ENCODE results near the gene RPA3.

RPA3 gene

GRCh38 chr7:7650682-7651206 lies 67.7 kb downstream of the RPA3 start:
- no peak for DNase-seq

- no peak for DNase-seq
Observed at GRCh38 chr7:7647495-7648036, 70.8 kb downstream of the RPA3 start.

DNA sequence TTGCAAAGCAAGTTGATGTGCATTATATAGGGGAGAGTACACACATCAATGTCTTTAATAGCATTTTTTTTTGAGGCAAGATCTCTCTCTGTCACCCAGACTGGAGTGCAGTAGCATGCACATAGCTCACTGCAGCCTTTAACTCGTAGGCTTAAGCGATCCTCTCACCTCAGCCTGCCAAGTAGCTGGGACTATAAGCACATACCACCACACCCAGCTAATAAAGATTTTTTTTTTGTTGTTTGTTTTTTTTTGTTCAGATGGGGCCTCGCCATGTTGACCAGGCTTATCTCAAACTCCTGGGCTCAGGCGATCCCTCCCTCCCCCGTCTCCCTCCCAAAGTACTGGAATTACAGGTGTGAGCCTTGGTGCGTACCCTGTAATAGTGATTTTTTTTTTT lies 76.3 kb downstream of the RPA3 start:
- DNase-seq = no peak

GRCh38 chr7:7641129-7641663 lies 77.2 kb downstream of the RPA3 start:
- DNase-seq = no peak

DNA sequence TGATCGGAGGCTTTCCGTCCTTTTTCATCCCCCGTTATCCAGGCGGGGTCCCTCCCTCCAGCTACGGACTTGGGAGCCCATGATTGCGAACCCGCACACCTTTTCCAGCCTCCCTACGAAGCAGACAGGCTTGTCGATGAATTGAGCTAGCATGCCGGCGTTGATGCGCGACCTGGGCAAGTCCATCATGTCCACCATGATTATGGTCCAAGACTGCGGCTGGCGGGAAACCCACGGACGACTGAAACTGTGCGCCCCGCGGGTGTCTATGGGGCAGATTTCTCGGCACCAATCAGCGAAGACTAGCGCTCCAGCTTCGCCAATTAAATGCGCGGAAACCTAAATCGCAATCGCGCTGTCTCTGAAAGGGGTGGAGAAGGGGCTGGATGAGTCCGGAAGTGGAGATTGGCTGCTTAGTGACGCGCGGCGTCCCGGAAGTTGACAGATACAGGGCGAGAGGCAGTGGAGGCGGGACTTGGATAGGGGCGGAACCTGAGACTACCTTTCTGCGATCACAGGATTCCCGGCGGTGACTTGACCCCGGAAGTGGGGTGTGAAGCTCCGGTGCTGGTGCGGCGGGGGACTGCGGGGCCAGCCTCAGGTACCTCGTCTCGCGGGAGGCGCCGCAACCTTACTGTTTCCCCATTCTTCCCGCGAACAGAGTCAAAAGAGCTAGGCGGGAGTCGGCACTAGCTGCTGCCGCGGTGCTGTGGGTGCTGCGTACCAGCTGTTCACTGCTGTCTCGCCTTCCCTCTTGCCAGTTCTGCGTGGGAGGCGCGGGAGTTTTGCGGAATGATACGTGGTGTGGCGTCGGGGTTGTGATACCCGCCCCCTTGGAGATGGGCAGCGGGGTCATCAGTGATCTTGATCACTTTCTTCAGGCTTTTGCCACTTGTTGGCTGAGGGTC lies 77.9 kb downstream of the RPA3 start, which contains the start of gene UMAD1:
UMAD1 (plus strand) TSS at position 532 of the 908 bp plus-strand sequence. CDS start 32,620 bp downstream, outside the sequence.
- DNase-seq = peak; percentile 96 to 97

DNA sequence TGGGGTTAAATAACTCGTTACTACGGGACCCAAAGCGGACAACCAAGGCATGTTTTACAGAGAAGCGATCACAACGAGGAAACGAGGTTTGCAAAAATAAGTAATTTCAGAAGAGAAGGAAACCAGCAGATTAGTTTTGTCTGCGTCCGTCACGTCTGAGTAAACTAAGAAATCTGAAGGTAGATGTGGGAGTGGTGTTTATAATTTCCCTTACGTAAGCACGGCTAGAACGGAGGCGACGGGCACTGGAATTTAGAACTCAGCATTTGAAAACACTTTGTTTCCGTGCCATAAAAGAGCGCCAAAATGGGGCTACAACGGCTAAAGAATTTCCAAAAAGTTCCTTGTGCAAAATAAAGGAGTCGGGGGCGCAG lies 78.6 kb downstream of the RPA3 start:
- DNase-seq = peak in 1 of 2 donors; percentile 60

GRCh38 chr7:7639421-7639820 lies 79.0 kb downstream of the RPA3 start:
- peak in 1 of 2 donors; percentile 26 for DNase-seq

- DNase-seq = no peak
Observed at GRCh38 chr7:7630626-7631329, 87.6 kb downstream of the RPA3 start.

- DNase-seq = no peak
Observed at GRCh38 chr7:7628476-7628875, 89.9 kb downstream of the RPA3 start.

- no peak for DNase-seq
Observed at GRCh38 chr7:7620644-7621210, 97.7 kb downstream of the RPA3 start.

DNA sequence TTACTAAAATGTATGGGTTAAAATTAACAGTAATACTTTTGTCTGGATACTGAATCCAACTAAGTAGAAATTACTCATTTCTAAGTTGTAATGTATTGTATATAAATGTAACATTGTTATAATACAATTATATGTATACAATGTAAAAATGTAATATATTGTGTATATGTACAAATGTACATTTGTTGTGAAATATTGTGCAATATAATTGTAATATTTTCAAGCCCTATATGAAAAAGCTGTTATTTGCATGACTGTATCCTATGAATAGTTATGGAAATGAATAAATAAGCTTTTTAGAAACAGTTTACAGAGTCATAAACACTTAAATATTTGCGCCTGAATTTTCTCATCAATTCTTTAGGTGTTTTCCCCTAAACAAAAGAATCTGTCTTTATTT lies 98.2 kb downstream of the RPA3 start:
- DNase-seq = no peak

GRCh38 chr7:7618410-7618809 lies 100.0 kb downstream of the RPA3 start:
- DNase-seq = no peak

GRCh38 chr7:7617550-7617949 lies 100.9 kb downstream of the RPA3 start:
- no peak for DNase-seq

DNA sequence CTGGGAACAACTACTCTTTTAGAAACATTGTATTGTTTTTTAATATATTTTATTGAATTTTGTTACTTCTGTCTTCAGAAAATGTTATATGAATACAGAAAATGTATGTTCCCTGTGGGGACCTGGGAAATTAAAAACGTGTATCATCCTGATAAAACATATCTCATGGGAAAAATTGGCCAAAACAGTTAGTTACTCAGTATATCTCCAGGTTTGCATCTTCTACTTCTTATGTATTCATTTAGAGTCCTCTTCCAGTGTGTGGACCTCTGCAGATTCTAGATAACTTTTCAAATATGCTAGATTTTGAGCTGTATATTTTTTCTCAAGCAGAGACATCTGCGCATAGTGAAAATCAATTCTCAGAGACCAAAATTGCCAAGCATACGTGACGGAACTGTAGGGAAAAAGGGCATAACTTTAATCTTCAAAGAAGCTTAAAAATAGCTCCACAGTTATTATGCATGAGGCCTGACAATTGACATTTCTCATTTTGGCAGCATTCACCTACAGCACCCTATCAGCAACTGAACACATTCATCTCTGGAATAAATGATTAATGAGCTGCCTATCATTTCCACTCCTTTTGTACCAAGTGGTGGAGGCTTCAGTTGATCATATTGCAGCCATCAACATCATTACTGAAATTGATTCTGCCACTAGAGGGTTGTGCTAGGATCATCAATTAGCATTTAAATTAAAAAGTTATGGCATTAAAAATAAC lies 104.2 kb downstream of the RPA3 start:
- no peak for DNase-seq

DNA sequence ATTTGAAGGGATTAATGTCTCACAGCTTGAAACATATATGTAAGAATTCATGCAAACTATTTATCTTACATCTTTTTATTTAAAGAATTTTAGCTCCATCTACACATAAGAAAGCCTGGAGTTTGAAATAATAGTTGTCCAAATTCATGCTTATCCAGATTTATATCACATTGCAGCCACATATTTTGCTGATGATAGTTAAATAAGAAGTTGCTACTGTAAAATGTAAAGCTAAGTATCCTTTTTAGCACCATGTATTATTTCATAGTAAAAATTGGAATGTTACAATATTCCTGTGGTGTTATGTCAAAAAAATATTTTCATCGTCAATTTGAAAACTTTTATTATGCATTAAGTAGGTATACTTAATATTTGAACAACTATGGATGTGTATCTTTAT lies 105.2 kb downstream of the RPA3 start:
- no peak for DNase-seq

GRCh38 chr7:7612519-7612918 lies 105.9 kb downstream of the RPA3 start:
- DNase-seq = no peak

DNA sequence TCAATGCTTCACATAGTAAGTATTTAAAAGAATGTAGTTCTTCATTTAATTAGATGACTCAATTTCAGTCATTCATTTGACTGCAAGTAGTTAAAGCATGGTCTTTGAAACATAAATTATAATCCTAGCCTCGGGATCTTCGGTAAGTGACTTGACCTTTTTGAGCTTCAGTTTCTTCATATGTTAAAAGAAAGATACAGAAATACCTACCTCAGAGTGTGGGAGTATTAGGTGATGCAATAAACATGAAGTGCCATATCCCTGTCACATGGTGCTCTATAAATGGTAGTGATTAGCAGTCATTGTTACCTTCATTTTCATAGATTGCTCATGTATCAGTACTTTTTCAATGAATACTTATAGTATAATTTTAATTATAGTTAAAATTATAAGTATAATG lies 109.1 kb downstream of the RPA3 start:
- DNase-seq = no peak

- no peak for DNase-seq
Observed at GRCh38 chr7:7607010-7607409, 111.4 kb downstream of the RPA3 start.

DNA sequence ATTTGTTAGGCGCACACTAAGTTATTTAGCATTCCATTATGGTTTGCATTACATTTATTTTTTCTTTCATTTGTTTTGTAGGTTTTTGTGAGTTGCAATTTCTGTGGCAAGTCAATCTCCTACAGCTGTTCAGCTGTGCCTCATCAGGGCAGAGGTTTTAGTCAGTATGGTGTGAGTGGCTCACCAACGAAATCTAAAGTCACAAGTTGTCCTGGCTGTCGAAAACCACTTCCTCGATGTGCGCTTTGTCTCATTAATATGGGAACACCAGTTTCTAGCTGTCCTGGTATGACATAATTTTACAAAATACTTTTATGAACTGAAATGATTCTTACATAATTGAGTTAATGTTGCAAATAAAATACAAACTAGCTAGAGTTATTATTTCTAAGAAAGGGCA lies 122.2 kb downstream of the RPA3 start:
- DNase-seq = no peak

DNA sequence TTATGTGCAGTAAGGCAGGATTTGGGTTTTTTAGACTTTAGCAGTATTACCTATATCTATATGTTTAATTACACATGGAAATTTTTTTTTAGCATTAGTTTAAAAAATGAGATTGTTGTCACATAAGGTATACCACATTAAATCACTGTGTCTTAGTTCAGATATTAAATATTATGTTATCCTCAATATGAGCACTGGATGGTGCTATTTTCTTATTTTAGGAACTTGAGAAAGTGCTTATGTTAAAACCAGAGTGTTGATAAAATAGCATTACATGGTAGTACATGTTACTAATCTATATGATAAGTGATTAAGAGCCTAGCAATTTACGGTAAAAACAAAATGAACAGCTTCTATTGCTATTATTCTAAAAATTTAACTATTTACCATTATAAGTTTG lies 123.0 kb downstream of the RPA3 start:
- DNase-seq = no peak
